Activated CD4-positive, CD25-positive, alpha-beta regulatory T cell treated with anti-CD3 and anti-CD28 coated beads, Interleukin-2, amount 50 U/mL, for 16 hours (primary cell): ENCODE measurements around the gene RHBG.

Experiments
- DNase-seq: peaks from one replicate; pipeline ENCODE4 v3.0.0-alpha.2; 2020; ENCODE audit warnings: low read depth, low spot score

Gene RHBG

DNA sequence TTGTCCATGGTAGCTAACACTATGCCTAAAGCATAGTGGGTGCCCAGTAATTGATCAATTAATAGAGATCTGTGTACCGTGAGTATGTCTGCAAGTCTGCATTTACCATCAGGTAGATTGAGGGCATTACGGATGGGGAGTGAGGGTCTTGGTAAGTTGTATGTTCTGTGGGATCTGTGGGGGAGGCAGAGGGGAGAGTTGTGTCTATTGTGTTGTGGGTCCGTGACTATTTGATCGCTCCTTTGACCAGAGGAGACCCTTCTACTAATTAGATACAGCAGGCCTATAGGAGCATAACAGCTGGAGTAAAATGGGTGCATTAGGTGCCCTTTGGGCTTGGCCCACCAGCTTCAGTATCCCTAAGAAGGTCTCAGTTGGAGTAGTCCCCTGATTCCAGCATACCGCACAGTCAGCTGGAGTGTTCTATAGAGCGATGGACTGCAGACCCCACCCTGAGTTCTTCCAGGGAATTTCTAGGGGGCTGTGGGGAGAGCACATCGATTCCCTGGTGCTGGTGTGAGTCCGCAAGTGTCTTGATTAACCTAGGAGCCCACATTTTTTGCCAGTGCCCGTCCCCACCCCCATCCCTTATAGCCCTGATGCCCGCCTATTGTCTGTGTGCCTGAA, 55.9 kb downstream of the RHBG start:
- no peak for DNase-seq

DNA sequence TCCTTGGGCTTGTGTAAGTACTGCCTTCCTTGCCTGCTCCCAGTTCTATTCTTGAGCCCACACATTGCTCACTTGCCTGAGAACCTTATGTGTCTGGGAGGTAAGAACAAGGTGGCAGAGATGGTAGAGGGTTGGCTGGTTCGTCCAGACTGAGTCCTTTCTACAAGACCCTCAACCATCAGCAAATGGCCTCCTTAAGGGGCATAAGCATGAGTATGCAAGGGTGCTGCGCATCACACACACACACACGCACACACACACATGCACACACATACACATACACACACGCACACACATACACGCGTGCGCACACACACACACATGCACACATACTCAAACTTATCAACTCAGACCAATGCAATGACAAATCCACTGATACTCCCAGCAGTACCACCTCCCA, 56.9 kb downstream of the RHBG start:
- no peak for DNase-seq

DNA sequence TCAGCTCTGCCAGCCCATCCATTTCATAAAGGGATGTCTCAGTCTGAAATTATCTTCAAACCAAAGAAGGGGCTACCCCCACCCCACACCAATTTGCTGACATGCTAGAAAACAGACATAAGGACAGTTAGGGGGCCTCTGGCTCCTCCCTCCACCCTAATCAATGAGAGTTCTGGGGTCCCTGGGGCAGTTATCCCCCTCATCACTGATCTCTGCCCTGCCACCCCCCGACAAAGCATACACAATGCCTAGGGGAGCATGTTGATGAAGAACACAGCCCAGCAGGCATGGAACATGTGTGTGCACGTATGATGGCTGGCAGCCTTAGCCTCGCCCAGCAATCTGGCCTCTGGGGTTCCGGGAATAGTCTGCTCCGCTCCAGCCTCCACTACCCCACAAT, 58.9 kb downstream of the RHBG start:
- DNase-seq = no peak

DNA sequence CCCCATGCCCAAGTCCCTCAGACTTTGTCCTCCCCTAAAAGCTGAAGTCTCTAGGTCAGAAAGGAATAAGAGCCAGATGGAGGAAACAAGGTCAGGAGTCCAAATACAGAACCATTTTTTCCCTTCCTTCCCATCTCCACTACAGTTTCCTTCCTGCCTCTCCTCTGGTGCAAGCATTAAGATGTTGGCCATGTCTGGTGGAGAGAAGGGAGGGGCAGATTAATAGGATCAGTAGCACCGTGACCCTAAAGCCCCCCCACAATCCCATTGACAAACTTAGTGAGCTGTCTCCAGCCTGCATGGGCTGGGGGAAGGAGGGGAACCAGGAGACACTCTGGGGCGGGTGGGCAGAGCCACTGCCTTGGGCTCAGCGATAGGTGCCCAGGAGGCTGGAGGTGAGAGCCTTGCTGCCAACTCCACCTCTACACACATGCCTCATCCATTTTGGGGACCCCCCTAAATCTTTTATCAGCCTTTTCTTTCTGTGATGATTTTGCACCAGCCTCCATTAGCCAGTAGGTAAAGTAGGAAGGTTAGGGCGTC, 59.8 kb downstream of the RHBG start:
- DNase-seq = no peak

DNA sequence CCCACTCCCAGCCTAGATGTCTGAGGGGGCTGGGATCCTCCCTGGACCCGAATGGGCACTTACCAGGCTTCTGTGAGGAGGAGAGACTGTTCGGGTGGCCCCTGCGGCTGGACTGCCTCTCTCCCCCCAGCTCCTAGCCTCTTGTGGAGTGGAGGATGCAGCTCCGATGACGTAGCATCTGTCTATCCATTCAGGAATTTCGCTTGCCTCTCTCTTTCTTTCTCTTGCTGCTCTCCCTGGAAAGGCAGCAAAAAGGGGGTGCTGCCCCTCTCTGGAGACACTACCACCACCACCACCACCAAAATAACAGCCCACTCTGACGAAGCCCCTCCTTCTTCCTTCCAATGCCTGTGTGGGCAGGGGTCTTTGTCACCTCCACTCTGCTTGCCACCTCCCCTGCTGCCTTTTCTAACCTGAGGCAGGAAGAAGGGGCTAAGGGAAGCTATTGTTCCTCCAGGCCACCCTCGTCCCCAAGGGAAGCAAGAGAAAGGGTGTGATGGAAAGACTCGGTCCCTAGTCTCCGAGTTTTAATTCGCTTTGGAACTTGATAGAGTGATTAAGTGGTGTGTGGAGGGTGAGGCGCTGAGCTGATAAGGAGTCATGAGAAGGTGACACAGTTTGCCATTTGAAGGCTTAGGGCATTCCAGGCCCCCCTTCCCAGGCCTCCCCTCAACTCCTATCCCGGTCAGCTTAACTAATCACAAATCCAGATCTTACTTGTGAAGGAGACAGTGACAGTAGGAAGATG, 60.5 kb downstream of the RHBG start:
- no peak for DNase-seq

DNA sequence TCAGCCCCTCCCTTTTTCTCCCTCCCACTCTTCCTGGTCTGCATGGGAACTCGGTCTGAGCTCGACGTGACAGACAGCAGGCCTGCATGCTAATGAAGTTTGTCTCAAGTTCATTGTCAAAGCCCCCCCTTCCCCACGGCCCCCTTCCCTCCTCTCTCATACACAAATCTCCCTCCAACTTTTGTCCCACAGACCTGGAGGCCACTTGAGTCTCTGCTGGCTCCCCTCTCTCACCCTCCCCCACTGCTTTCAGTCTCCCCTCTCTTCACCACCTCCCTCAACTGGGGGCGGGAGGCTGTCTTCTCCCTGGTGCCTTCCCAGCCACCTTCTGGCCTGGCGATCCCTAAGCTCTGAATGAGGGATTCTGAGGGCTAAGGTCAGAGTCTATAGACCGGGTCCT, 61.3 kb downstream of the RHBG start:
- no peak for DNase-seq

DNA sequence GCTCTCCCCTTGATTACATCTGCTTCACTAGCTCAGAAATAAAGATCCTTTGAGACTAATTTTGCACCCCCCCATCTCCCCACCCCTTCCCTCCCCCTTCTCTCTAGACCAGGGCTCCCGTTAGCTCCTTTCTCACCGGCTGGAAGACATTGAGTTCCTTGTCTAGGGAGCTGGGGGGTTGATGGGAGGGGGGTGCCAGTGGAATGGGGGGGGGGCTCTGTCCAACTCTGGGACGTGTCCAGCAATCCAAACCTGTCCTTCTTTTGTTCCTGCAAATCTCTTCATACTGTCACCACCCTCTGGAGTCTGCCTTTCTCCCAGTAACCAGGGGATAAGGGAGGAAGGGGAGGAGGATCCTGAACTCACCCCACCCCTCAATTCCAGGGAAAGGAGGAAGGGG, 61.9 kb downstream of the RHBG start:
- no peak for DNase-seq

DNA sequence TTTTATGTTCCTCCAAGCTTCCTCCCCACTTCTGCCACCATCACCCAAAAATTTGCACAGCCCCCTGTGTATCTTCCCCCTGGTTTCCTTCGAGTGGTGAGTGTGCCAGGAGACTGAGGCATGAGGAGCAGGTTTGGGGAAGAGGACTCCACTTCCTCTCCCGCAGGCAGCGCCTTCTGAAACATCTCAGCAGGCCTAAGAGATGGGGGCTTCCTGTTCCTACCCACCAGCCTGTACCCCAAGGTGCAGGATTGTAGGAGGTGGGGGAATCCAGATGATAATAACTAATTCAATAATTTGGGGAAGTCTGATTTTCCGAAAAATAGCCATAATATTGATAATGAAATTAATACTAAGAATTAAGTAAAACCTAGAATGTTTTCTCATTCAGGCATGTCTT, 62.4 kb downstream of the RHBG start:
- DNase-seq = no peak

DNA sequence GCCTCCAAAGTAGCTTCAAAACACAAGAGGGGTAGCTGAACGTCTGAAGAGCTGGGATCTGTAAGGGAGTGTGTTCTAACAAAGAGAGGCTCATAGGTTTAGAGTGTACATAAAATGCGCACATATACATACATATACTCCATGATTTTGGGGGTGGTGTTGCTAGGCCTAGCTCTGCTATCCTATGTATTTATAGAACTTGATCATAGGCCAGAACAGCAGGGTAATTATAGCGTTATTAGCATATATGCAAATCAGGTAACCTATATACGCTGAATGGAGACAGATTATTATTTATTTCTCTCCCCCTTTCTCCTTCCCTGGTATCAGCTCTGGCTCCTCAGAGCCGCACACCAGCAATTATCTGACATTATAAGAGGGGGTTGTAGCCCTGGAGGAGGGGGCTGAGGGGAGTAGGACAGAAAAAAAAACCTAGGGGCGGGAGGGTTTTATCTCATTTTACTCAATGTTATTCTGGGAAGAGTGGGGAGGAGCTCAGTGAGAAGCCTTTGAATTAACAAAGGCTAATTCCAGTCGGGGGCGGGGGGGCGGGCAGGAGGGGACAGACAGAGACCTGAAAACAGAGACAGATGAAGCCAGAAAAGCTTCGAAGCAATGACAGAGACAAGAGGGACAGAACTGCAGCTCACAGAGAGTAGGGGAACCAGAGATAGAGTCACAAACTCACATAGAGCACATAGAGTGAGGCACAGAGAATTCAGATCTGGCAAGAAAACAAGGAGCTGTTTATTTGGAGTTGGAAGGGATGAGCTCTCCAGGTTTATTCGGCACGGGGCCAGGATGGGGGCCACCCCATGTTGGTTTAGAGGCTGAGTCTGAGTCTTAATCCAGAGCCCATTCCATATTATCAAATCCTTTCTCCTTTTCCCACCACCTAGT, 63.0 kb downstream of the RHBG start:
- no peak for DNase-seq

DNA sequence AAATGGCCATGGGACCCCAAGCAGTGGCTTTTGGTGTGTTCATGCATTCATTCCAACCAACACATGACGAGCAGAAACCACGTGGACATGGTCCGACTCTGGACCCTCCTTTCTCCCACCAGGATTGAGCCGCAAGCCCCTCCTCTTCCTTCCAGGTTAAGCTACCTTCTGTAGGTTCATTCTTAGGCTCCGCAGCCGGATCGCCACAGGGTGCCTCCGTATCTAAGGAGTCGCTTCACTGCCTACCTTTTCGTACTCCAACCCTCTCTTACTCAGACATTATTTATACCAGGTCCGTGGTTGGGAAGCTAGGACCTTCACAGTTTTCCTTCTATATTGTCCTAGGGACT, 63.6 kb downstream of the RHBG start:
- DNase-seq = no peak

DNA sequence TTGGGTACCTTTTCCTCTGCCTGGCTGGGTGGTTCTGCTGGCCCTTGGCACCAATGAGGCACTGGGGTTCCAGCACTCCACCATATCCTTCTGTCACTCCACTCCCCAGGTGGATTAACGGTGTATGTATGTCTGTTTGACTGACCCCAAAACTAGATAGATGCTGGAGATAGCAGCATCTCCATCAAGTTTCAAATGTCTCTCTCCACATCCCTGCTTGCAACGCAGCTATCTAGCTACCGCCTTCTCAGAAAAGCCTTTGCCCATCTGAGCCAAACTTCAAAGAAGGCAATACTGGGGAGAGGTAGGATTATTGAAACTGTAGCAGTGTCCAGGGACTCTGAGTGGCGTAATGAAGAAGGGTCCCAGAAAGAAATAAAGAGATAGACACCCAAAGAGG, 64.0 kb downstream of the RHBG start:
- DNase-seq = no peak

DNA sequence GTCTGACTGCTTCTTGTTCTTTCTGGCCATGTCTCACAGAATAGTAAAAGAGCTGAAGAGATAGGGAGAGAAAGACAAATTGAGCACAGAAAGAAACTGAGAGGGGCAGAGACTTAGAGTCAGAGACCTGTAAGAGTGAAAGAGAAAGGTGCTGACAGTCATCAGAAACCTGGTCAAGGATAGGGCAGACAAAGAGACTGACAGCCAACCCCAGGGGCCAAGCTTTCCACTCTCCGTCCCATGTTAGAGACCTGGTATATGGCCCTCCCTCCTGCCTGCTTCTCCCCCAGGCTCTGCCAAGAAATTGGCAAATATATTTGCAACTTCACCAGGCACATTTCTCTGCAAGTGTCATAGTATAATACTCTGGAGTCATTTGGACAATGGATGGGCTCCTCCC, 64.6 kb downstream of the RHBG start:
- DNase-seq = no peak
